ENCODE results near the gene FAM171A1.
"Not testable (repeated sequence)": the region's sequence is repeated elsewhere in the genome, so short reads cannot be mapped to it uniquely, and the experiment has no call there.

FAM171A1 gene

DNA sequence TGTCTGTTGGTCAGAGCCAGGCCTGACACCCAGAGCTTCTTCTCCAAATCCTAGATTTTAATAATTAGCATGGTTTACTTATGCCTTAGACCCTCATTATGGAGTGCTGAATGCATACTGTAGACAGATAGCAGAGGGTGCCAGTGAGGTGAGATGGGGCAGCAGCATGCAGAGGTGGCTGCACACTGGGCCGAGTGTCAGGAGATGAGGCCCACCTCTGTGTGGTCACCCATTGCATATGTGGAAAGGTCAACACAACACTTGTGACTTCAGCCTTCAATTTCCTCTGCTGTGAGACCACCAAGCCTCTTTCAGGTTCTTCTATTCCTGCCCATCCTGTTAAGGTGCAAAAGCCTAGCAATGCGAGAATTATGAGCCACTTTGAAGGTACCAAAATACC lies 162.9 kb downstream of the FAM171A1 start:
- Histone ChIP-seq H3K36me3 (no peaks in the 10 kb centered on the region), H3K27me3 (peaks cover 30% of the 10 kb centered on the region), H3K9me3 (no peaks in the 10 kb centered on the region), H3K4me1 (ENCODE audit: control insufficient read depth in 1 of 2, insufficient read depth in 1 of 2, low read depth in 1 of 2, low read length in 1 of 2) (peaks cover 0 to 3% of the 10 kb centered on the region in 2 experiments), H3K4me3 (ENCODE audit: low read depth in 1 of 2, low read length in 1 of 2) (no peak overlapping the region), H3K27ac (no peak overlapping the region)
- TF ChIP-seq, protein P1, sequence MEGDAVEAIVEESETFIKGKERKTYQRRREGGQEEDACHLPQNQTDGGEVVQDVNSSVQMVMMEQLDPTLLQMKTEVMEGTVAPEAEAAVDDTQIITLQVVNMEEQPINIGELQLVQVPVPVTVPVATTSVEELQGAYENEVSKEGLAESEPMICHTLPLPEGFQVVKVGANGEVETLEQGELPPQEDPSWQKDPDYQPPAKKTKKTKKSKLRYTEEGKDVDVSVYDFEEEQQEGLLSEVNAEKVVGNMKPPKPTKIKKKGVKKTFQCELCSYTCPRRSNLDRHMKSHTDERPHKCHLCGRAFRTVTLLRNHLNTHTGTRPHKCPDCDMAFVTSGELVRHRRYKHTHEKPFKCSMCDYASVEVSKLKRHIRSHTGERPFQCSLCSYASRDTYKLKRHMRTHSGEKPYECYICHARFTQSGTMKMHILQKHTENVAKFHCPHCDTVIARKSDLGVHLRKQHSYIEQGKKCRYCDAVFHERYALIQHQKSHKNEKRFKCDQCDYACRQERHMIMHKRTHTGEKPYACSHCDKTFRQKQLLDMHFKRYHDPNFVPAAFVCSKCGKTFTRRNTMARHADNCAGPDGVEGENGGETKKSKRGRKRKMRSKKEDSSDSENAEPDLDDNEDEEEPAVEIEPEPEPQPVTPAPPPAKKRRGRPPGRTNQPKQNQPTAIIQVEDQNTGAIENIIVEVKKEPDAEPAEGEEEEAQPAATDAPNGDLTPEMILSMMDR (IDR thresholded peaks at IDR 0.05), result no peak

DNA sequence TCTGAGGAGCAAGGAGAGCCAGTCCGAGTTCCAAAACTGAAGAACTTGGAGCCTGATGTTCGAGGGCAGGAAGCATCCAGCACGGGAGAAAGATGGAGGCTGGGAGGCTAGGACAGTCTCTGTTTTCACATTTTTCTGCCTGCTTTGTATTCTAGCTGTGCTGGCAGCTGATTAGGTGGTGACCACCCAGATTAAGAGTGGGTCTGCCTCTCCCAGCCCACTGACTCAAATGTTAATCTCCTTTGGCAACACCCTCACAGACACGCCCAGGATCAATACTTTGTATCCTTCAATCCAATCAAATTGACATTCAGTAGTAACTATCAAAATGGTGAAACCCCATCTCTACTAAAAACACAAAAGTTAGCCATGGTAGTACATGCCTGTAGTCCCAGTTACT lies 163.7 kb downstream of the FAM171A1 start:
- not testable (repeated sequence) for H3K36me3 ChIP-seq; H3K4me1 ChIP-seq (ENCODE audit: control insufficient read depth in 1 of 2, insufficient read depth in 1 of 2, low read depth in 1 of 2, low read length in 1 of 2); H3K27ac ChIP-seq; H3K4me3 ChIP-seq (ENCODE audit: low read depth in 1 of 2, low read length in 1 of 2); H3K9me3 ChIP-seq
- H3K27me3 ChIP-seq, result peaks cover 33% of the 10 kb centered on the region

DNA sequence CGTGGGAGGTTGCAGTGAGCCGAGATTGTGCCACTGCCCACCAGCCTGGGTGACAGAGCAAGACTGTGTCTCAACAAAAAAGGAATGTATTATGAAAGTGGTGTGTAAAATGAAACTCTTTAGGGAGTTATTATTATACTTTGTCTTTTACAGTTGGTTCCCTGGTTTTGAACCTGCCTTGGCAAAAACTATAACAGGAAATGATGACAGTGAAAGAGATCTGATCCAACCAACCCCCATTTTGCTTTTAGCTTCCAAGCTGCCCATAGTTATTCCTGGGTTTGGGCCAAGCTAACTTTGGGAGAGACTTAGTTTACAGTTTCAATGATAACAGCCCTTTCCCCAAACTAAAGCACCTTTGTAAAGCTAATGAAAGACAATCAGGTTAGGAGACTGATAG lies 168.4 kb downstream of the FAM171A1 start:
- Histone ChIP-seq H3K4me1 (ENCODE audit: control insufficient read depth in 1 of 2, insufficient read depth in 1 of 2, low read depth in 1 of 2, low read length in 1 of 2) (no peaks in the 10 kb centered on the region), H3K4me3 (ENCODE audit: low read depth in 1 of 2, low read length in 1 of 2) (no peak overlapping the region), H3K9me3 (no peaks in the 10 kb centered on the region), H3K27me3 (peaks cover 65% of the 10 kb centered on the region), H3K27ac (no peak overlapping the region), H3K36me3 (no peaks in the 10 kb centered on the region)
- TF ChIP-seq, protein P1 (IDR thresholded peaks at IDR 0.05), result no peak

DNA sequence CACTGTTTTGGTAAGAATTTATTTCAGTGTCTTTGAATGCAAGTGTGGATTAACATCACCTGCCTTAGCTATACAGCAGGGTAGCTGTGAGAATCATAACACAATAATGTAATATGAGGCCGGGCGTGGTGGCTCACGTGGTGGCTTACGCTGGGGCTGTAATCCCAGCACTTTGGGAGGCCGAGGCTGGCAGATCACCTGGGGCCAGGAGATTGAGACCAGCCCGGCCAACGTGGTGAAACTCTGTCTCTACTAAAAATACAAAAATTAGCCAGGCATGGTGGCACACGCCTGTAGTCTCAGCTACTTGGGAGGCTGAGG lies 168.8 kb downstream of the FAM171A1 start:
- H3K36me3 ChIP-seq; H3K9me3 ChIP-seq; H3K4me1 ChIP-seq (ENCODE audit: control insufficient read depth in 1 of 2, insufficient read depth in 1 of 2, low read depth in 1 of 2, low read length in 1 of 2); H3K27ac ChIP-seq; H3K4me3 ChIP-seq (ENCODE audit: low read depth in 1 of 2, low read length in 1 of 2): not testable (repeated sequence)
- H3K27me3 ChIP-seq, result peaks cover 67% of the 10 kb centered on the region

DNA sequence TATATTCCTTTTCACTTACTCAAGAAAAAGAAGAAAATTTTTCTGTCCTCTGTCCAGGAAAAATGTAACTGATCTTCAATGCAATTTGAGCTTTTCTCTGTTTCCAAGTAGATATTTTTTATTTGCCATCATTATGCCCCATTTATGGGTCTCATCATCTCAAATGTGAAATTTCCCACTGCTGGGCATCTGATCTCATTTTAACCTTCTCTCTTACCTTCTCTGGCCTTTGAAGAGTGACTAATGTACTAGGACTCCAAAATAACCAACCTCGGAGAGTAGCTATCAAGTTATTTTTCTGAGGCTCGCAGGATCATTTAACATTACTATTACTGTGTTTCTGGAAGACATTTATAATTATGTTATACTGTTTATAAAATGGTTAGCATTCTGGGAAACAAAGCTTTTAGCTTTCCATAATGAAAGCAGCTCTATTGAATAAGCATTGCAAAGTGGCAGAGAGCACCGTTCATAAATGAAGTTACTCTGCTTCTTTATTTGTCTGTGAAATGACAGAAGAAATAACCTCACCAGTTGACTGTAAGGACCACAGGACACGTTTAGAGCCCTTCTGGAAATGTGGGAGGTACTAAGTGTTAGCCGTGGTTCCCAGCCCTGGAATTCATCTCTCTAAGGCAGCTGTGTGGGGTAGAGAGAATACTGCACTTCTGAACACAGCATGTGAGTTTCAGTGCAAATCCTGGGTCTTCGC lies 169.3 kb downstream of the FAM171A1 start:
- Histone ChIP-seq H3K36me3 (no peaks in the 10 kb centered on the region), H3K9me3 (no peaks in the 10 kb centered on the region), H3K27me3 (peaks cover 64% of the 10 kb centered on the region), H3K4me1 (ENCODE audit: control insufficient read depth in 1 of 2, insufficient read depth in 1 of 2, low read depth in 1 of 2, low read length in 1 of 2) (no peaks in the 10 kb centered on the region), H3K4me3 (ENCODE audit: low read depth in 1 of 2, low read length in 1 of 2) (no peak overlapping the region), H3K27ac (no peak overlapping the region)
- TF ChIP-seq, protein P1 (IDR thresholded peaks at IDR 0.05), result no peak

DNA sequence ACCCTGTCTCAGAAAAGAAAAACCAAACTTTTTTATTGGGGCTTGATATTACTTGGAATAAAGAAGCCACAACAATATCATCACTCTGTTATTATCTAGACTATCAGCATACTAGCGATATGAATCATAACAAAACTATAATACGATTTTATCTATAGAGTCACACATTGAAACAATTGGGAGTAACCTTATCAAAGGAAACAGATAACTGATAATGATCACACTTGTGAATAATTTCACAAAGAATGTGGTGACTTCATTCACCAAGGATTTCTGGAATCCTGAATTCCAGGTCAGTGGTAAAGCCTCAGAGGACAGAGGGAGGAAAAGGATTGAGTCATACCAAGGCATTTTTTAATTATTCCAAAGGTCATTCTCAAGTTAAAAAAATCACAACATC lies 170.5 kb downstream of the FAM171A1 start:
- H3K9me3 ChIP-seq, result no peaks in the 10 kb centered on the region
- H3K4me3 ChIP-seq (ENCODE audit: low read depth in 1 of 2, low read length in 1 of 2), result no peak overlapping the region
- peaks cover 54% of the 10 kb centered on the region for H3K27me3 ChIP-seq
- no peaks in the 10 kb centered on the region for H3K36me3 ChIP-seq
- TF ChIP-seq, protein P1 (IDR thresholded peaks at IDR 0.05), result no peak
- H3K4me1 ChIP-seq (ENCODE audit: control insufficient read depth in 1 of 2, insufficient read depth in 1 of 2, low read depth in 1 of 2, low read length in 1 of 2), result peaks cover 1 to 3% of the 10 kb centered on the region in 2 experiments
- no peak overlapping the region for H3K27ac ChIP-seq

All from neutrophil (primary cell).